Psoas muscle (tissue), 8 donors: Measurements from ENCODE around the gene SCN4B. TPM values are rescaled to one million over a fixed set of nuclear protein-coding genes. Genes with fewer than 3 reads are reported as not detected.

Source experiments
- ATAC-seq, 4 donors: fragments of 200-7000 bp; cut with Tn5 transposase; one replicate each; pipeline ENCODE4 v1.9.1; 2020; ENCODE audit warnings: moderate library complexity in 3 of 4, mild to moderate bottlenecking in 2 of 4
- DNase-seq, 2 donors: peaks; one replicate each; pipeline ENCODE4 v3.0.0-alpha.2; 2020
- H3K27ac ChIP-seq: fragments of 200-600 bp; one replicate; pipeline ENCODE4 v1.8.0; 2022
- H3K27me3 ChIP-seq, 3 donors: fragments of 200-600 bp in 1 of 3; one replicate each; pipeline versions ENCODE4 v1.6.1 to v1.8.0; 2013 to 2022; ENCODE audit warnings: low read length in 2 of 3, mild to moderate bottlenecking in 2 of 3, moderate library complexity in 1 of 3; ENCODE audit not compliant: insufficient read depth in 3 of 3
- H3K36me3 ChIP-seq, 2 donors: fragments of 200-600 bp in 1 of 2; one replicate each; pipeline versions ENCODE4 v1.6.1 to v1.8.0; 2013 to 2022; ENCODE audit warnings: low read depth in 1 of 2, mild to moderate bottlenecking in 1 of 2, moderate library complexity in 1 of 2; ENCODE audit not compliant: insufficient read depth in 1 of 2
- H3K4me1 ChIP-seq: fragments of 200-600 bp; one replicate; pipeline ENCODE4 v1.8.0; 2022
- H3K4me3 ChIP-seq: fragments of 200-600 bp; one replicate; pipeline ENCODE4 v1.8.0; 2022; ENCODE audit warnings: mild to moderate bottlenecking
- H3K9me3 ChIP-seq: fragments of 200-600 bp; one replicate; pipeline ENCODE4 v1.8.0; 2022
- CTCF ChIP-seq: fragments of 200-600 bp; IDR thresholded peaks from one replicate; pipeline ENCODE4 v1.8.0; 2022; ENCODE audit warnings: antibody characterized with exemption
- WGBS, 3 donors: extraction: QIAGEN DNeasy Blood & Tissue Kit; methylation state at CpG; one replicate each; pipeline versions ENCODE4 v1.1.6 to v1.1.7; 2013; 5-methylcytosine and 5-hydroxymethylcytosine counted together
- intact Hi-C, 2 donors: fragments of 100-400 bp; cut with DNase I; formaldehyde crosslinking; loops; one replicate each; pipeline versions ENCODE4 v1.11.0 to v1.14.2; 2022
- polyA plus RNA-seq, 3 donors: library from polyadenylated mRNA; stranded (reverse); fragments of 200-250 nt; gene quantifications; one replicate each; pipeline ENCODE4 v1.2.3, GENCODE V29; 2013
- total RNA-seq, 4 donors: library from RNA; stranded (reverse); fragmentation: NEBNext Ultra II Directional in 2 of 4; extraction: Animal tissue kit (Norgen Biotek cat#: 25700) in 2 of 4; gene quantifications; one replicate each; pipeline versions ENCODE4 v1.2.1 to v1.2.4, GENCODE V29; 2021 to 2023
- donor health status: healthy with polysubstance abuse.
- donor health status: DM: no; HTN: no; CAD: no; lungs with moderate emphysema.
- donor health status: Bipolar disorder and iron deficiency.
- donor health status: healthy.
- donor health status: DM: yes; HTN: yes; CAD: no.
- donor health status: DM: no; HTN: no; CAD: no.
- donor health status: DM: no; HTN: no; CAD: no.
- donor health status: DM: yes; HTN: yes; CAD: no.

SCN4B gene
- total and polyA plus RNA-seq, 7 donors: 3.6 to 15.1 (median 6.3) TPM

DNA sequence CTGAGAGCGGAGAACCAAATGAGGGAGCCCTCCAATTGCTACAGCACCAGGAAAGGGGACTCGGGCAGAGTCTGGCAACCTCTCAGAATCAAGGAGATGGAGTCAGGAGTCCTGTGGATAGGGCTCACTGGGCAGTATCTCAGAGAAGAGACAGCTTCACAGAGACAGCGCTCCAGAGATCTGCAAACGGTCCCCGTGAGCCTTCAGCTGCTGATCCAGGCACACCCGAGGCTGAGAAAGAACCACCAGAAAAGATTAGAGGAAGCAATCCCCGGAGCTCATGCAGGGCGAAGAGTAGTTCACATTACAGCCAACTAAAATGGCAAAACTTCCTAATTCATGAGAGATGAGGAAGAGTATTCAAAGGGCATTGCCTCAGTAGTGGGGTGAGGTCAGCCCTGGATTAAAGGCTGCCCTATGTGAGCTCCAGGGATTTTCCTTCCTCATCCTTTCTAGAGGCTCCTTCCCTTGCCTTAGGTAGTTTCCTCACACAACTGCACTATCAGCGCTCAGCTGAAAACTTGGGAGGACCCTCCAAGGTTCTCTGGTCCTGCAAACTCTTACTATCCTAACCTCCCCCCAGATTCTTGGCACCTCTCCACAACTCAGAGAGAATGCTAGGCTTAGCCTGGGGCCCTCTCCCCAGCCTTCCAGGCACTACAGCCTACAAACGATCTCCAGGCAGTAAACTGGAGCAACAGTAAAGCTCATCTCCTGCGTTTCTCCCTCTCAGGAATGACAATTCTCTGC, 23.7 kb downstream of the SCN4B start:
- Histone ChIP-seq H3K4me3 (no peak overlapping the region), H3K27me3 (no peaks in the 10 kb centered on the region), H3K36me3 (no peaks in the 10 kb centered on the region), H3K9me3 (no peaks in the 10 kb centered on the region), H3K4me1 (no peaks in the 10 kb centered on the region), H3K27ac (no peak overlapping the region)
- WGBS, 3 donors: 53 to 54% (median 54%) methylated on average over 11 of the region's 11 CpGs
- ATAC-seq (no peak), DNase-seq (no peak)
- TF ChIP-seq CTCF: no peak
- intact Hi-C loops: no loop called here

GRCh38 chr11:118128310-118128709, 24.3 kb downstream of the SCN4B start:
- Histone ChIP-seq H3K9me3 (no peaks in the 10 kb centered on the region), H3K4me1 (no peaks in the 10 kb centered on the region), H3K36me3 (no peaks in the 10 kb centered on the region), H3K27me3 (no peaks in the 10 kb centered on the region), H3K4me3 (no peak overlapping the region), H3K27ac (no peak overlapping the region)
- no peak for DNase-seq
- intact Hi-C loops: no loop called here
- no peak for TF ChIP-seq CTCF
- WGBS, 3 donors: 50 to 52% (median 52%) methylated on average over 4 of the region's 4 CpGs
- ATAC-seq: no peak

DNA sequence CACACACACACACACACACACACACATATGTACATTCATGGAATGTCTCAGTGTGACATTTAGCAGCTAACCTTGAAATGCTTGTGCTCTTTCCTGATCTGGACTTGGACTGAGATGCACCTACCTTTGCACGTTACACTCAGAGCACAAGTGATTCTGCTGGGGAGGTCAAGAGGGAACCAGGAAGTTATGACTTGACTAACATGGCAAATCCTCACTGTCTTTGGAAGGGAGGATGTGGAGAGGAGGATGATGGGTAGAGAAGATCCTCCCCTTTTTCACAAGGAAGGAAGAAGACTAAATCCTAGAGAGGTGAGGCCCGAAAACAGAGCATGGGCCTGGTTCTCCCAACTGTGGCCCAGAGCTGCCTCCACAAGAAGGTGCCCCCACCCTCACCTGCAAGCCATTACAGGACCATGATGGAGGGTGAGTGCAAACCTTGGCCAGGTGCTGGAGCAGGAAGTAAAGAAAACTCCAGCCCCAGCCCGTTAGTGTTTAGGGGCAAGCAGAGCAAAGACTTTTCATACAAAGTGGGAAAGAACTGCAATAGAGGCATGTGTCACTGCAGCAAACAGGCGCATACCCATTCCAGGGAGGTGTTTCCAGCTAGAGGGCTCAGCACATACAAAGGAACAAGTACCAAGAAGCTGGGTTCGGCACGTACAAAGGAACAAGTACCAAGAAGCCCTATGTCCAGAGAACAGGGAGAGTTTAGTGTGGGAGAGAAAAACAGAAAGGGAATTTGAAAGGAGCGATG, 26.4 kb downstream of the SCN4B start:
- Histone ChIP-seq H3K27me3 (no peaks in the 10 kb centered on the region), H3K4me3 (no peak overlapping the region), H3K27ac (no peak overlapping the region), H3K36me3 (no peaks in the 10 kb centered on the region), H3K9me3 (no peaks in the 10 kb centered on the region), H3K4me1 (no peaks in the 10 kb centered on the region)
- no peak for TF ChIP-seq CTCF
- 84 to 87% (median 86%) methylated on average over 7 of the region's 7 CpGs for whole genome bisulfite sequencing, 3 donors
- intact Hi-C loops: no loop called here
- DNase-seq (no peak), ATAC-seq (no peak)

GRCh38 chr11:118124929-118125535, 27.6 kb downstream of the SCN4B start:
- Histone ChIP-seq H3K36me3 (no peaks in the 10 kb centered on the region), H3K27me3 (no peaks in the 10 kb centered on the region), H3K4me1 (no peaks in the 10 kb centered on the region), H3K9me3 (no peaks in the 10 kb centered on the region), H3K27ac (no peak overlapping the region), H3K4me3 (no peak overlapping the region)
- 54 to 62% (median 58%) methylated on average over 8 of the region's 8 CpGs for WGBS, 3 donors
- ATAC-seq: no peak
- intact Hi-C loops: no loop called here
- no peak for DNase-seq
- no peak for TF ChIP-seq CTCF
